ENCODE measurements around the gene MCHR1.

The MCHR1 gene

GRCh38 chr22:40705918-40706682, 26.8 kb downstream of the MCHR1 start:
- no peak for TF ChIP-seq CTCF (IDR thresholded peaks at IDR 0.05)

GRCh38 chr22:40707154-40707553, 27.9 kb downstream of the MCHR1 start:
- no peak for TF ChIP-seq CTCF (IDR thresholded peaks at IDR 0.05)

GRCh38 chr22:40708177-40708576, 28.9 kb downstream of the MCHR1 start:
- TF ChIP-seq CTCF (IDR thresholded peaks at IDR 0.05): no peak

- TF ChIP-seq CTCF (IDR thresholded peaks at IDR 0.05): no peak
Observed at GRCh38 chr22:40709752-40710413, 30.6 kb downstream of the MCHR1 start.

- no peak for TF ChIP-seq CTCF (IDR thresholded peaks at IDR 0.05)
Observed at GRCh38 chr22:40712311-40712710, 33.0 kb downstream of the MCHR1 start.

GRCh38 chr22:40714499-40715337, 35.4 kb downstream of the MCHR1 start:
- TF ChIP-seq CTCF (IDR thresholded peaks at IDR 0.05): no peak

- TF ChIP-seq CTCF (IDR thresholded peaks at IDR 0.05): no peak
Observed at GRCh38 chr22:40716116-40716515, 36.8 kb downstream of the MCHR1 start.

All from LNCAP (cell line).